Chondrocyte (in vitro differentiated cells): ENCODE data around the gene TMIGD1. TPM values are rescaled to one million over a fixed set of nuclear protein-coding genes. Genes with fewer than 3 reads are reported as not detected.

Source experiments
- DNase-seq: peaks from one replicate; pipeline ENCODE4 v3.0.0; 2021; ENCODE audit warnings: mixed read lengths, low spot score
- H3K27ac Mint-ChIP-seq: one replicate; pipeline ENCODE4 v1.8.0; 2021; ENCODE audit warnings: mild to moderate bottlenecking, moderate library complexity, mixed read lengths; ENCODE audit not compliant: unreplicated experiment
- H3K27me3 Mint-ChIP-seq: 2 replicates; pipeline ENCODE4 v1.8.0; 2021; ENCODE audit warnings: low read depth, mixed read lengths
- H3K36me3 Mint-ChIP-seq: 2 replicates; pipeline ENCODE4 v1.8.0; 2021; ENCODE audit warnings: low read depth, mixed read lengths
- H3K4me1 Mint-ChIP-seq: 2 replicates; pipeline ENCODE4 v1.8.0; 2021; ENCODE audit warnings: low read depth, mild to moderate bottlenecking, mixed read lengths
- H3K4me3 Mint-ChIP-seq: one replicate; pipeline ENCODE4 v1.8.0; 2021; ENCODE audit warnings: mild to moderate bottlenecking, moderate library complexity, mixed read lengths; ENCODE audit not compliant: unreplicated experiment
- H3K9me3 Mint-ChIP-seq: 2 replicates; pipeline ENCODE4 v1.8.0; 2021; ENCODE audit warnings: low read depth, mixed read lengths
- CTCF ChIP-seq: fragments of 200-600 bp; sonication (generic); IDR thresholded peaks from 2 replicates; pipeline ENCODE4 v1.5.0; 2021; ENCODE audit warnings: antibody characterized with exemption, mild to moderate bottlenecking, moderate library complexity
- total RNA-seq: library from RNA; stranded (reverse); gene quantifications from 3 replicates; pipeline ENCODE4 v1.2.1, GENCODE V29; 2021

Gene TMIGD1
- total RNA-seq, 1 donor from 2014 or later = not detected

DNA sequence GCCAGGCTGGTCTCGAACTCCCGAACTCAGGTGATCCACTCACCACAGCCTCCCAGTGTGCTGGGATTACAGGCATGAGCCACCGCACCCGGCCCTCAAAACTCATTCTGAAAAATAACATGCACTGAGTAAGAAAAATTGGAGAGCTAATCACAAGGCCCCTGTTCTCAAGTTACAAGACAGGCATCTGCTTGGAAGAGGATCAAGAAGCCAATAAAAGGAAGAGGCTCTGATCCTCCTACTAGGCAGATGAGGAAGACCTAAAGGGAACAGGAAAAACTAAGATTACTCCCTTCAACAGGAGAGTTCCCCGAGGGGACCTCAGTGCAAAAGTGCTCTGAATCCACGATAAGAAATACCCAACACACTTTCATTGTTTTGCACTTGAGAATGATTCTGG lies 60.5 kb downstream of the TMIGD1 start:
- no peak for DNase-seq

DNA sequence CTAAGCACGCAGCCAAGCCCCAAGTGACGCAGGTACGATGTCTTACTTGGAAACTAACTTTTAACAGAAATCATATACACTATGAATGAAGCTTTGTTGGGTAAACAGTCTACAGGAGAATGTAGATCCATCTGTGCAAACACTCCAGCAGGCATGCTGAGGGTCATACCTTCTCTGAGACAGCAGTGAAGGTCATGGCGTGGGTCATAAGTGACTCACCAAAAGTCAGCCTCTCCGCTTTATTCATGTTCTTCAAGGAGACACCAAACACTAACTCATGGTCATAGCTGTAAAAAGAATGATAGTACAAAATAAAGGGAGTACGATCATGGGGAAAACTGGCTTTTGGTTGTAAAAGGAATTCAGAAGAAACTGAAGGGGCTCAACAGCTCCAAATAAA lies 62.8 kb downstream of the TMIGD1 start:
- no peaks in the 10 kb centered on the region for H3K27me3 Mint-ChIP-seq
- H3K4me3 Mint-ChIP-seq = no peak overlapping the region
- TF ChIP-seq CTCF = no peak
- H3K9me3 Mint-ChIP-seq = no peaks in the 10 kb centered on the region
- DNase-seq = no peak
- peaks cover 16% of the 10 kb centered on the region for H3K4me1 Mint-ChIP-seq
- no peak overlapping the region for H3K27ac Mint-ChIP-seq
- peaks cover 40% of the 10 kb centered on the region for H3K36me3 Mint-ChIP-seq

More for the DNA sequence above, 60.5 kb downstream of the TMIGD1 start:
- Mint-ChIP-seq H3K36me3 (peaks cover 39% of the 10 kb centered on the region), H3K27ac (no peak overlapping the region), H3K9me3 (no peaks in the 10 kb centered on the region), H3K4me3 (no peak overlapping the region), H3K4me1 (peaks cover 10% of the 10 kb centered on the region), H3K27me3 (no peaks in the 10 kb centered on the region)
- no peak for TF ChIP-seq CTCF

DNA sequence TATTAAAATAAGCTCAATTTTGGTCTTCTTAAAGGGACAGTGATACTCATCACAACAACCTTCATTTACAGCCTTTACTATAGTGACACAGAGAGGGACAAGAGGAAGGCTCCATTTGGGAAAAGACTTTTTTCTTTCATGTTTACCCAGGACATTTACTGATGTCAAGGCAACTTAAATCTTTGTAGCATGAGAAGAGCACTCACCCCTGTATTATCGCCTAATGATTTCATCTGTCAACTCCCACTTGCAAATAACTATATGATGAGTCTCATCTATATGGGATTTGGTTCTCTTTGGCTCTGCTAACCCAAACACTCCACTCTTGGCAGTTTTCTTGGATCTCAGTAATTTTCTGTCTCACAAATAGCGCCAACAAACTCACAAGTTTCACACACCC lies 66.2 kb downstream of the TMIGD1 start:
- H3K36me3 Mint-ChIP-seq = peaks cover 28% of the 10 kb centered on the region
- no peak overlapping the region for H3K4me3 Mint-ChIP-seq
- no peak for TF ChIP-seq CTCF
- peaks cover 34% of the 10 kb centered on the region for H3K4me1 Mint-ChIP-seq
- no peak for DNase-seq
- no peaks in the 10 kb centered on the region for H3K27me3 Mint-ChIP-seq
- peak overlapping the region; percentile 20 for H3K27ac Mint-ChIP-seq
- H3K9me3 Mint-ChIP-seq = no peaks in the 10 kb centered on the region

Other genes with a start within 250 kb of the TMIGD1 start
- 19.2 to 29.0 TPM (median 21.0 TPM) in 3 replicates for gene NSRP1, start 217.2 kb downstream of the TMIGD1 start, total RNA-seq
- gene SLC6A4, start 98.4 kb downstream of the TMIGD1 start, total RNA-seq = not detected in 3 replicates
- gene BLMH, start 42.1 kb downstream of the TMIGD1 start, total RNA-seq = 44.5 to 60.2 TPM (median 49.5 TPM) in 3 replicates
- 76.6 to 96.6 TPM (median 78.1 TPM) in 3 replicates for gene CPD, start 44.9 kb upstream of the TMIGD1 start, total RNA-seq
- gene GOSR1, start 143.4 kb upstream of the TMIGD1 start, total RNA-seq = 46.4 to 59.4 TPM (median 47.5 TPM) in 3 replicates